Activated naive CD4-positive, alpha-beta T cell treated with anti-CD3 and anti-CD28 coated beads for 36 hours (primary cell): ENCODE measurements around the gene RNF144B. TPM values are rescaled to one million over a fixed set of nuclear protein-coding genes. Genes with fewer than 3 reads are reported as not detected.
"Not testable (repeated sequence)": the region's sequence is repeated elsewhere in the genome, so short reads cannot be mapped to it uniquely, and the experiment has no call there.

Source experiments
- CTCF ChIA-PET: fragments of 350-600 bp; sonication (Branson Sonifier 250); formaldehyde crosslinking; loops from one replicate; lab custom pipeline; 2021; ENCODE audit warnings: antibody characterized with exemption; lab: Charles Lee
- DNase-seq: peaks from one replicate; pipeline ENCODE4 v3.0.0-alpha.2; 2020
- H3K27ac Mint-ChIP-seq: one replicate; pipeline ENCODE4 v1.8.0; 2021; ENCODE audit warnings: mild to moderate bottlenecking, mixed read lengths
- H3K27me3 Mint-ChIP-seq: one replicate; pipeline ENCODE4 v1.8.0; 2021; ENCODE audit warnings: low read depth, mixed read lengths
- H3K36me3 Mint-ChIP-seq: one replicate; pipeline ENCODE4 v1.8.0; 2021; ENCODE audit warnings: low read depth, mixed read lengths
- H3K4me1 Mint-ChIP-seq: one replicate; pipeline ENCODE4 v1.8.0; 2021; ENCODE audit warnings: low read depth, mixed read lengths
- H3K4me3 Mint-ChIP-seq: one replicate; pipeline ENCODE4 v1.8.0; 2021; ENCODE audit warnings: mild to moderate bottlenecking, moderate library complexity, mixed read lengths
- H3K9me3 Mint-ChIP-seq: one replicate; pipeline ENCODE4 v1.8.0; 2021; ENCODE audit warnings: mixed read lengths
- intact Hi-C: fragments of 100-400 bp; cut with micrococcal nuclease; formaldehyde crosslinking; loops from one replicate; pipeline ENCODE4 v1.15.1; 2023
- total RNA-seq, 2 experiments: library from RNA; stranded (reverse); gene quantifications; one replicate each; pipeline ENCODE4 v1.2.3, GENCODE V29; 2021

Gene RNF144B
- total RNA-seq, 2 experiments from 2014 or later: 1.5 to 3.2 TPM

GRCh38 chr6:18432619-18433018 is 45.5 kb downstream of the RNF144B start:
- Mint-ChIP-seq H3K9me3 (no peaks in the 10 kb centered on the region), H3K36me3 (peaks cover 7% of the 10 kb centered on the region), H3K27ac (no peak overlapping the region), H3K4me3 (no peak overlapping the region), H3K27me3 (no peaks in the 10 kb centered on the region), H3K4me1 (peaks cover 3% of the 10 kb centered on the region)
- DNase-seq: no peak
- CTCF ChIA-PET: interaction anchor here (0.5 kb wide), 1 partner anchor 1631 kb away, joined by 4 read pairs; no protein-coding TSS in a partner anchor
- intact Hi-C loops: no loop called here

GRCh38 chr6:18433059-18433458 is 45.9 kb downstream of the RNF144B start:
- Mint-ChIP-seq H3K27ac (no peak overlapping the region), H3K36me3 (peaks cover 2% of the 10 kb centered on the region), H3K27me3 (no peaks in the 10 kb centered on the region), H3K4me1 (peaks cover 3% of the 10 kb centered on the region), H3K4me3 (no peak overlapping the region), H3K9me3 (no peaks in the 10 kb centered on the region)
- intact Hi-C loops: no loop called here
- CTCF ChIA-PET: interaction anchor here (0.5 kb wide), 1 partner anchor 1631 kb away, joined by 4 read pairs; no protein-coding TSS in a partner anchor
- DNase-seq: no peak

GRCh38 chr6:18436341-18436740 is 49.2 kb downstream of the RNF144B start:
- H3K9me3 Mint-ChIP-seq: no peaks in the 10 kb centered on the region
- intact Hi-C loops: no loop called here
- H3K4me3 Mint-ChIP-seq: no peak overlapping the region
- DNase-seq: no peak
- H3K4me1 Mint-ChIP-seq: peaks cover 9% of the 10 kb centered on the region
- no peaks in the 10 kb centered on the region for H3K27me3 Mint-ChIP-seq
- CTCF ChIA-PET: no interaction called here
- H3K36me3 Mint-ChIP-seq: peaks cover 1% of the 10 kb centered on the region
- H3K27ac Mint-ChIP-seq: no peak overlapping the region

- DNase-seq: no peak
- intact Hi-C loops: no loop called here
- Mint-ChIP-seq H3K27me3 (no peaks in the 10 kb centered on the region), H3K27ac (no peak overlapping the region), H3K36me3 (peaks cover 1% of the 10 kb centered on the region), H3K9me3 (no peaks in the 10 kb centered on the region), H3K4me1 (peaks cover 6% of the 10 kb centered on the region), H3K4me3 (no peak overlapping the region)
- CTCF ChIA-PET: no interaction called here
Measured at GRCh38 chr6:18439581-18439980, 52.4 kb downstream of the RNF144B start.

GRCh38 chr6:18441251-18441979 is 54.3 kb downstream of the RNF144B start:
- H3K9me3 Mint-ChIP-seq: no peaks in the 10 kb centered on the region
- H3K27me3 Mint-ChIP-seq: no peaks in the 10 kb centered on the region
- CTCF ChIA-PET: no interaction called here

GRCh38 chr6:18444111-18444510 is 57.0 kb downstream of the RNF144B start:
- Mint-ChIP-seq H3K9me3 (no peaks in the 10 kb centered on the region), H3K4me1 (peaks cover 6% of the 10 kb centered on the region), H3K36me3 (no peaks in the 10 kb centered on the region)

More at GRCh38 chr6:18441251-18441979, 54.3 kb downstream of the RNF144B start:
- intact Hi-C loops: no loop called here
- Mint-ChIP-seq H3K4me3 (no peak overlapping the region), H3K4me1 (peaks cover 6% of the 10 kb centered on the region), H3K27ac (no peak overlapping the region), H3K36me3 (no peaks in the 10 kb centered on the region)
- no peak for DNase-seq

GRCh38 chr6:18445228-18445627 is 58.1 kb downstream of the RNF144B start:
- Mint-ChIP-seq H3K36me3 (no peaks in the 10 kb centered on the region), H3K27ac (no peak overlapping the region), H3K4me1 (no peaks in the 10 kb centered on the region), H3K27me3 (no peaks in the 10 kb centered on the region), H3K4me3 (no peak overlapping the region), H3K9me3 (no peaks in the 10 kb centered on the region)
- intact Hi-C loops: no loop called here
- CTCF ChIA-PET: no interaction called here
- no peak for DNase-seq

More at GRCh38 chr6:18444111-18444510, 57.0 kb downstream of the RNF144B start:
- H3K4me3 Mint-ChIP-seq: no peak overlapping the region
- intact Hi-C loops: no loop called here
- no peaks in the 10 kb centered on the region for H3K27me3 Mint-ChIP-seq
- DNase-seq: no peak
- CTCF ChIA-PET: no interaction called here
- H3K27ac Mint-ChIP-seq: no peak overlapping the region

GRCh38 chr6:18446771-18447170 is 59.6 kb downstream of the RNF144B start:
- Mint-ChIP-seq H3K27me3 (no peaks in the 10 kb centered on the region), H3K9me3 (no peaks in the 10 kb centered on the region), H3K36me3 (no peaks in the 10 kb centered on the region), H3K27ac (no peak overlapping the region), H3K4me3 (no peak overlapping the region), H3K4me1 (no peaks in the 10 kb centered on the region)
- CTCF ChIA-PET: no interaction called here
- intact Hi-C loops: no loop called here
- DNase-seq: no peak

- Mint-ChIP-seq H3K36me3 (no peaks in the 10 kb centered on the region), H3K9me3 (no peaks in the 10 kb centered on the region), H3K4me1 (no peaks in the 10 kb centered on the region), H3K27ac (no peak overlapping the region), H3K27me3 (no peaks in the 10 kb centered on the region), H3K4me3 (no peak overlapping the region)
- intact Hi-C loops: no loop called here
- DNase-seq: no peak
- CTCF ChIA-PET: no interaction called here
Measured at GRCh38 chr6:18447552-18447951, 60.4 kb downstream of the RNF144B start.

- H3K4me3 Mint-ChIP-seq: no peak overlapping the region
- CTCF ChIA-PET: no interaction called here
- no peaks in the 10 kb centered on the region for H3K27me3 Mint-ChIP-seq
- intact Hi-C loops: no loop called here
- DNase-seq: no peak
- H3K9me3 Mint-ChIP-seq: no peaks in the 10 kb centered on the region
- H3K36me3 Mint-ChIP-seq: no peaks in the 10 kb centered on the region
- H3K27ac Mint-ChIP-seq: no peak overlapping the region
- no peaks in the 10 kb centered on the region for H3K4me1 Mint-ChIP-seq
Measured at GRCh38 chr6:18451756-18452155, 64.6 kb downstream of the RNF144B start.

GRCh38 chr6:18454446-18454845 is 67.3 kb downstream of the RNF144B start:
- Mint-ChIP-seq H3K9me3 (no peaks in the 10 kb centered on the region), H3K4me1 (no peaks in the 10 kb centered on the region), H3K4me3 (no peak overlapping the region), H3K27ac (no peak overlapping the region), H3K27me3 (no peaks in the 10 kb centered on the region), H3K36me3 (peaks cover 13% of the 10 kb centered on the region)
- CTCF ChIA-PET: interaction anchor here (1.5 kb wide), 1 partner anchor 49 kb away, joined by 3 read pairs; no protein-coding TSS in a partner anchor
- intact Hi-C loops: no loop called here
- DNase-seq: no peak

GRCh38 chr6:18457065-18457737 is 70.1 kb downstream of the RNF144B start:
- no peak for DNase-seq
- H3K27me3 Mint-ChIP-seq: no peaks in the 10 kb centered on the region
- intact Hi-C loops: no loop called here

GRCh38 chr6:18458086-18458485 is 70.9 kb downstream of the RNF144B start:
- H3K27ac Mint-ChIP-seq, intact Hi-C loops, H3K4me3 Mint-ChIP-seq, H3K9me3 Mint-ChIP-seq, H3K27me3 Mint-ChIP-seq, DNase-seq, H3K4me1 Mint-ChIP-seq, CTCF ChIA-PET: not testable (repeated sequence)
- H3K36me3 Mint-ChIP-seq: peaks cover 35% of the 10 kb centered on the region

More at GRCh38 chr6:18457065-18457737, 70.1 kb downstream of the RNF144B start:
- CTCF ChIA-PET: no interaction called here
- peaks cover 2% of the 10 kb centered on the region for H3K4me1 Mint-ChIP-seq
- H3K27ac Mint-ChIP-seq: no peak overlapping the region
- no peak overlapping the region for H3K4me3 Mint-ChIP-seq
- H3K9me3 Mint-ChIP-seq: peaks cover 1% of the 10 kb centered on the region
- peaks cover 29% of the 10 kb centered on the region for H3K36me3 Mint-ChIP-seq
